HG03139 (cell line): ENCODE results near the gene GIMAP4.
"Not testable (repeated sequence)": the region's sequence is repeated elsewhere in the genome, so short reads cannot be mapped to it uniquely, and the experiment has no call there.

Source experiments
- ATAC-seq: cut with Tn5 transposase; IDR thresholded peaks from one replicate; pipeline ENCODE4 v1.9.1; 2021; ENCODE audit not compliant: unreplicated experiment

Gene GIMAP4

DNA sequence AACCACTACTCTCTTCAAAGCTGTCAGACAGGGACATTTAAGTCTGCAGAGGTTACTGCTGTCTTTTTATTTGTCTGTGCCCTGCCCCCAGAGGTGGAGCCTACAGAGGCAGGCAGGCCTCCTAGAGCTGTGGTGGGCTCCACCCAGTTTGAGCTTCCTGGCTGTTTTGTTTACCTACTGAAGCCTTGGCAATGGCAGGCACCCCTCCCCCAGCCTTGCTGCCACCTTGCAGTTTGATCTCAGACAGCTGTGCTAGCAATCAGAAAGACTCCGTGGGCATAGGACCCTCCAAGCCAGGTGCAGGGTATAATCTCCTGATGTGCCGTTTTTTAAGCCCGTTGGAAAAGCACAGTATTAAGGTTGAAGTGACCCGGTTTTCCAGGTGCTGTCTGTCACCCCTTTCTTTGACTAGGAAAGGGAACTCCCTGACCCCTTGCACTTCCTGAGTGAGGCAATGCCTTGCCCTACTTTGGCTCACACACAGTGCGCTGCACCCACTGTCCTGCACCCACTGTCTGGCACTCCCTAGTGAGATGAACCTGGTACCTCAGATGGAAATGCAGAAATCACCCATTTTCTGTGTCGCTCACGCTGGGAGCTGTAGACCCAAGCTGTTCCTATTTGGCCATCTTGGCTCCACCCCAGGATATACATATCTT is 12.9 kb downstream of the GIMAP4 start:
- not testable (repeated sequence) for ATAC-seq

GRCh38 chr7:150580638-150581394 is 13.6 kb downstream of the GIMAP4 start:
- ATAC-seq: no peak

GRCh38 chr7:150585199-150585598 is 18.0 kb downstream of the GIMAP4 start:
- ATAC-seq: no peak

DNA sequence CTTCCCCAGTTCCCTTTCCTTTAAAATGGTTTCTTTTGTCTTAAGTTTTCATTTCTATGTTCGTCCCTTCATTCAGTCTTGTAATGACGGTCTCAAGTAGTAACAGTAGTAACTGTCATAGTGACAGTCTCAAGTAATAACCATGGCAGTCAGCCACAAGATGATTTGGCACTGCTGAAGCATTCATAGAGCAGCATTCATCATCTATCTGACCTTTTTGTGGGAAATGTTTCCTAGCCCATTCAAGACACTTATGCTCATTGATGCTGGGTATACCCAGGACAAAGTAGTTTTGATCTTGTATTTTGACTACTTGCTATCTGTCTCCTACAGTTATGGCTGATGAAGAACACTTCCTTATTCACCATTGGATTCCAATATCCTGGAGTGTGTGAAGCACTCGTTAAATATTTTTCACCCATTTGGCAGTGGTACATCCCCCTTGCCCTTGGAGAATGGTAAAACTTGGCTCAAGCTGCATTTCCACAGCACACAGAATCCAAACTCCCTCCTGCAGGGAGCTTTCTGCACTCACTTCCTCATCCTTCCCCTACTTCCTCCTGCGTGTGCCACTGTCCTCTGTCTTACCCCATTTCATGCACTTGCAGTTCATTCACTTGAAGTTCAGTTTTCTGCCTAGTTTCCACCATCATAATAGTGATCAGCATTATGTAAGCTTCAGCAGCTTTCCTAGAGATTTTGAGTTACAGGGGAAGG is 19.0 kb downstream of the GIMAP4 start:
- ATAC-seq: no peak

- no peak for ATAC-seq
These were observed 19.6 kb downstream of the GIMAP4 start for GRCh38 chr7:150586785-150587152.

DNA sequence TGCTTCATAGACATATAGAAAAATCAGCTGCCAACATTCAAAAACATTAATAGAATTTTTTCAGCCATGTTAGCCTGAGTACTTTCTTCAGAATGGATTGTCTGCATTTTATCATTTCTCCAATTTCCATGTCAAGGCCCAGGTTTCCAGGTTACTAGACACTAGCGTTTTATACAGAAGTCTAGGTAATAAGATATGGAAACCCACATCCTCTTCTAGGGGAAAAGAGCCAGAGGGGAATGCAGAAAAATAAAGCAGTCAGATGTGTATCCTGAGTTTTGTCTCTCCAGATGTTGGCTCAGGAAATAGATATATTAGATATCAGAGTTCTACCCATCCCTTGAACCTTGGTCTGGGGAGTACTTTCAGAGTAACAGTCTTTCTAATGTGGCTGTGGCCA is 20.4 kb downstream of the GIMAP4 start:
- no peak for ATAC-seq

- ATAC-seq: no peak
These were observed 27.6 kb downstream of the GIMAP4 start for GRCh38 chr7:150594805-150595204.

DNA sequence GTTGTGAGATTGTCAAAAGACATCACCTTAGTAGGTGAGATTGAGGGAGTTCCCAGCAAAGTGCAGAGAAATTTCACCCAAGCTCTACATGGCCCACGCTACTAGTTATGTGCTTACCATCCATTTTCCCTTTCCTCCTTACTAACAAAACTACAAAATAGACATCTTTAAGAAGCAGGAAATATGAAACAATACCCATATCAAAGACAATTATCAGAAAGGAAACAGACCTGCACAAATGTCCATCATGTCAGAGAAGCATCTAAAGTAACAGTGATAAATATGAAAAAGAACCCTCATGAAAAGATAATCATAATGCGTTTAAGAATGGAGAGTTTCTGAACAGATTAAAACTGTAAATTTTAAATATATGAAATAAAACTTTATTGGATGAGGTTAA is 28.2 kb downstream of the GIMAP4 start:
- no peak for ATAC-seq

DNA sequence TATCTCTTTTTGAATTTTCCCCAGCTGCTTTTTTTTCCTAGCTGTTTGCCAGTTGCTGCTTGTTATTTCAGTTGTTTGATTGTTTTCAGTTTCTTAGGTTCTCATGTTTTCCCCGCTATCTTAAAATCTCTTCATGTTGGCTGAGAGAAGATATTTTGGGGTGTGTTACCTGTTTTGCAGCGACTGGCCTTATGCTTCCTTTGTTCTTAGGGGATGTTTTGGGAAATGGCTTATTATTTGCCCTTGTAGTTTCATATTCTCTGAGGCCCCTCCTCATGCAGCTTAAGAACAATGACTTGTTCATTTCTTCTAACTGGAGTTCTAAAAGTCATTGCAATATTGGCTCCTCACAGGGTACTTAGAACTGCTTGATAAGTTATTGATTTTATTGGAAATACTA is 36.4 kb downstream of the GIMAP4 start:
- not testable (repeated sequence) for ATAC-seq

DNA sequence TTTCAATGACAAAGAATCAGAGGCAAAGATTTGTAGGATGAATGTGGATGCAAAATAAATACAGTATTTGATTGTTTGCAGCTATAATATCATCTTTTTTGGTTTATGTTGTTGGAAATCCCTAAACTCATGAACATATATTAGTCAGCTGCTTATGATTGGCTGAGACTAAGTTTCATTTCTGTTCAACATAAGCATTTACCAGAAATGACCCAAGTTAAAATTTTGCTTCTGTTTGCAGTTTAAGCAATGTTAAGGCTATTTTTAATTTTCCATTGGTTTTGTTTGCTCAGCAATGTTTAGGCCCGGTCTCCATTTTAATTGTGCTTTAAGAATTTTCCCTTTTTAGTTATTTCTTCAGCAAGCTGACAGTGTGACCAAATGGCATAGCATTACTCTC is 43.0 kb downstream of the GIMAP4 start:
- ATAC-seq: no peak

DNA sequence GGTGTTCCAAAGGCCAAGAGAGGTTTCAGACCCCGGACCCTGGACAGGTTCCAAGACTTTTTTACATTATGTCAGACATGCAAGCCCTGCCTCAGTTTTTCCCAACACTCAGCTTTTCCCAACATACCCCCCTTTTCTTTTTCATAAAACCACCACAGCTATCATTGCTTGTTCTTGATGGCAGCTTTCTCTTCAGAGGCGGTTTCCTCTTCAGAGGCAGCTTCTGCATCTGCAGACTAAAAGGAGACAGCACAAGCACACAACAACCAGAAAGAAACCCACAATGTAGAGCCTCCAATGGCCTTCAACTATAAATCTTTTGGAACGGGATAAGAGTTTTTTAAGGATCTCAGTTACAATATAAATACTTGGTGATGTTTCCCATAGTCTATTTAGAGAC is 45.7 kb downstream of the GIMAP4 start:
- ATAC-seq: no peak

- ATAC-seq: no peak
These were observed 46.7 kb downstream of the GIMAP4 start for GRCh38 chr7:150613880-150614279.

GRCh38 chr7:150614426-150614825 is 47.2 kb downstream of the GIMAP4 start:
- not testable (repeated sequence) for ATAC-seq

DNA sequence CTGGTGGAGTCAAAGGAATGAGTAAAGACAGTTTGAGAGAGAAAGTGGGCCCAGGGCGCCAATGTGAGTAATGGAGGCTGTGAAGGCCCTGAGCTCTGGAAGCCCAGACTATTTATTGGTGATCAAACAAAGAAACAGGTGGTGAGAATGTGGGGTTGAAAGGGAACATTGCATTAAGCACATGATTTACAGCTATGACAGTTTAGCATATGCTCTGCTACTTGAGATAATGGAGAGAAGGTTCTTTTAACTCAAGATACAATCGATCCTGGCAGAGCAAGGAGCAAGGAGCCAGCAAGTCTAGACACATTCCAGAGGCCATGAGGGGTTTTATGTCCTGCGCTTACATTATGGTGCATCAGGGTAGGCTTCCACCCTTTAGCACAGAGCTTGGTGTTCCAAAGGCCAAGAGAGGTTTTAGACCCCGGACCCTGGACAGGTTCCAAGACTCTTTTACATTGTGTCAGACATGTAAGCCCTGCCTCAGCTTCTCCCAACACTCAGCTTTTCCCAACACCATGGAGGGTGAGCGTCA is 48.1 kb downstream of the GIMAP4 start:
- not testable (repeated sequence) for ATAC-seq

DNA sequence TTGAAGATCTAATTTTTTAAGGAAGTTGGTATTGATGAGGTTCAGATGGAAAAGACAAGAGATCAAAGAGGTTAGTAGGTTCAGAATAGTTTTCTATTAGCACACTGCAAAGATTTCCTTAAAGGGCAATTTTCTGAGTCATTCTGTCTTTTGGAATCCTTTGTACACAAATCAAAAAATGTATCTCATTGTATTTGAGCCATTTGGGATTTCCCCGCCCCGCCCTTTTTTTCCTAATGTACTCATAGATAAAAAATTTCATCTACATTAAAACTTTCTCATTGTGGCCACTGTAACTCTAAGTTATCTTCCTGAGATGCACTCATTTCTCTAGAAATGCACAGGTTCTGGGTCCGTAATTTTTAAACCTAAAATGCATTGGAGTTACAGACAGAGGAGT is 52.9 kb downstream of the GIMAP4 start:
- no peak for ATAC-seq

DNA sequence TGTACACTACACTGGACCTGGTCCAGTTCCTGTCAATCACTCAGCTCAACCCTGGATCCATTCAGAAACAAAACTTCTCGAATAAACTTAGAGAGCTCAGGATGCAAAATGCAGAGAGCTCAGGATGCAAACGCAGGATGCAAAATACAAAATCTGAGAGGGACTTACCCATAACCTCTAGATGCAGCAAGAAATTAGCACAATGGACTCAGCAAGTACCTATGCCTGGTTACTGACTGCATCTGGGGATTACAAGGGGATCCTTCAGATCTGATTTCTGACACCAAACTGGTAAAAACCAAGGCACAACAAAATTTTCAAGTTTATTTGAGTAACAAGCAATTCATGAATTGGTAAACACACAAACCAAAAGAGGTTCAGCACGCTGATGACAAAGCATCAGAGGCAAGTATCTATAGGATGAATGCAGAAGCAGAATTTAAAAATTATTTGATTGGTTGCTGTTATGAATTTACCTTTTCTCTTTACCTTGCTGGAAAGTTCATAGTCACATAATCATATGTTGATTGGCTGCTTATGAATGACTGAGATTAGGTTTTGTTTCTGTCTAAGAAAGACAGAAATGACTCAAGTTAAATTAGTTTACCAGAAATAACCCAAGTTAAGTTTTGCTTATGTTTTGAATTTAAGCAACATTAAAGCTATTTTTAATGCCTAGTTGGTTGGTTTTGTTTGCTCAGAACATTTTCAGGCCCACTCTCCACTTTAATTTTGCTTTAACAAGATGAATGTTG is 53.6 kb downstream of the GIMAP4 start:
- no peak for ATAC-seq

DNA sequence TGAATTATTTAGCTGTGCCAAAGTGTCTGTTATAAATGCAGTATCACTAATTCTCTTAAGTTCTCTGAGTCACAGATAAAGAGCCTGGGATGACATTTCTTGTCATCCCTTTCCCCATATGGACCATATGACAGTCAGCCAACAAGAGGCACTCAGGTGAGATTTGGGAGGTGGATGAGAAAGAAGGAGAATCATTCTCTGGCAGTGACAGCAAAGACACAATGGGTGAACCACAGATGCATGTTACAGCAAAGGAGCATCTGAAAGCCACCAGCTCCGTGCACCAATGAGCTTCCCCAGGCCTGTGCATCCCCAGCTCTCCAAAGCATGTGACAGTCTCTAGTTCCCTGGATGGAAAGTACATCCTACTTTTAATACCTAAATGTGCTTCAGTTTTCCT is 54.2 kb downstream of the GIMAP4 start:
- no peak for ATAC-seq
